K562 (cell line): Measurements from ENCODE around the gene PDCD10. TPM values are rescaled to one million over a fixed set of nuclear protein-coding genes. Genes with fewer than 3 reads are reported as not detected.

Source experiments
- ATAC-seq: fragments of 200-7000 bp; cut with Tn5 transposase; 3 replicates; pipeline ENCODE4 v1.9.1; 2020; ENCODE audit warnings: moderate library complexity
- BruUV-seq: library from RNA; stranded (reverse); fragments of 400-500 nt; replicated peaks from 2 replicates; lab custom pipeline; 2021; lab: Mats Ljungman, UMichigan
- CTCF ChIA-PET: fragments of 300-600 bp; formaldehyde crosslinking; extraction: SDS; loops from one replicate; lab custom pipeline; 2021; ENCODE audit warnings: low intra/inter-chr PET ratio; lab: Yijun Ruan, JAX
- POLR2A ChIA-PET: fragments of 300-600, 350-650 bp; sonication (Branson Sonifier 250); formaldehyde crosslinking; extraction: SDS; loops from one replicate; lab custom pipeline; 2021; ENCODE audit warnings: antibody characterized with exemption, inconsistent platforms; lab: Yijun Ruan, JAX
- DNase-seq, 4 experiments: peaks; one replicate each; pipeline versions ENCODE4 v3.0.0 to v3.0.0-alpha.2; 2011 to 2018; ENCODE audit warnings: low spot score in 3 of 4, mixed read lengths in 3 of 4; ENCODE audit errors: extremely low read depth in 1 of 4
- FAIRE-seq: peaks from 2 replicates; lab custom pipeline; 2011; peaks lifted over from hg19 to GRCh38; lab: Jason Lieb, UNC
- H2AFZ ChIP-seq: 2 replicates; pipeline ENCODE4 v1.6.0; 2011; ENCODE audit warnings: low read depth, low read length, control low read depth, inconsistent platforms
- H3K27ac ChIP-seq: fragments of 200-600 bp; 3 replicates; pipeline ENCODE4 v1.8.0; 2011; ENCODE audit warnings: low read depth, mild to moderate bottlenecking, control low read depth, inconsistent platforms, low read length, moderate library complexity, mixed read lengths; ENCODE audit errors: extremely low read depth
- H3K27me3 ChIP-seq, 2 experiments: fragments of 300-600 bp in 1 of 2; 2 replicates in 1 of 2; 3 replicates in 1 of 2; pipeline versions ENCODE4 v1.6.0 to v1.8.0; 2011; ENCODE audit warnings: inconsistent platforms in 2 of 2, low read length in 2 of 2, mild to moderate bottlenecking in 1 of 2, mixed read lengths in 1 of 2, moderate library complexity in 1 of 2; ENCODE audit not compliant: control insufficient read depth in 2 of 2, insufficient read depth in 2 of 2
- H3K36me3 ChIP-seq: fragments of 300-600 bp; 3 replicates; pipeline ENCODE4 v1.8.0; 2011; ENCODE audit warnings: mild to moderate bottlenecking, low read length, inconsistent platforms; ENCODE audit not compliant: control insufficient read depth, insufficient read depth
- H3K4me1 ChIP-seq, 2 experiments: fragments of 200-600 bp in 1 of 2; replicated peaks in 1 of 2; 2 replicates in 1 of 2; 3 replicates in 1 of 2; pipeline versions ENCODE4 v1.5.1 to v1.8.0; 2011; ENCODE audit warnings: inconsistent platforms in 2 of 2, low read length in 2 of 2, mild to moderate bottlenecking in 1 of 2, mixed read lengths in 1 of 2, moderate library complexity in 1 of 2; ENCODE audit not compliant: control insufficient read depth in 2 of 2, insufficient read depth in 2 of 2
- H3K4me2 ChIP-seq: 2 replicates; pipeline ENCODE4 v1.6.1; 2011; ENCODE audit warnings: low read length, control low read depth, inconsistent platforms, mixed read lengths; ENCODE audit not compliant: insufficient read depth
- H3K4me3 ChIP-seq: fragments of 200-600 bp; sonication (generic), shearing (Covaris generic); 2 replicates; pipeline ENCODE4 v1.5.1; 2016; ENCODE audit warnings: control low read depth, inconsistent platforms
- H3K79me2 ChIP-seq: fragments of 200-600 bp; 3 replicates; pipeline ENCODE4 v1.8.0; 2011; ENCODE audit warnings: low read length, inconsistent platforms; ENCODE audit not compliant: control insufficient read depth, insufficient read depth
- H3K9ac ChIP-seq, 2 experiments: 2 replicates each; pipeline versions ENCODE4 v1.6.0 to v1.6.1; 2011; ENCODE audit warnings: low read depth in 2 of 2, low read length in 2 of 2, control low read depth in 1 of 2, inconsistent platforms in 1 of 2, mild to moderate bottlenecking in 1 of 2, mixed read lengths in 1 of 2; ENCODE audit not compliant: insufficient read depth in 1 of 2
- H3K9me1 ChIP-seq: one replicate; pipeline ENCODE4 v1.6.0; 2011; ENCODE audit warnings: inconsistent platforms, mild to moderate bottlenecking, low read length, moderate library complexity; ENCODE audit not compliant: control insufficient read depth, insufficient read depth
- H3K9me3 ChIP-seq: replicated peaks from 2 replicates; pipeline ENCODE4 v1.5.1; 2011; ENCODE audit warnings: low read depth, low read length, inconsistent platforms; ENCODE audit not compliant: control insufficient read depth, insufficient read depth
- H4K20me1 ChIP-seq: replicated peaks from 2 replicates; pipeline ENCODE4 v1.6.1; 2011; ENCODE audit warnings: low read length, inconsistent platforms, mixed read lengths; ENCODE audit not compliant: control insufficient read depth, insufficient read depth
- ARID2 ChIP-seq: fragments of 450-650 bp; IDR thresholded peaks from 2 replicates; pipeline ENCODE4 v1.6.1; 2017; ENCODE audit warnings: antibody characterized with exemption, mild to moderate bottlenecking
- DLX4 ChIP-seq: fragments of 250-450 bp; sonication (Bioruptor Pico); IDR thresholded peaks from 2 replicates; pipeline ENCODE4 v1.6.1; 2021; ENCODE audit warnings: mild to moderate bottlenecking
- HDAC1 ChIP-seq, 2 experiments: fragments of 450-650 bp; IDR thresholded peaks; 2 replicates each; pipeline ENCODE4 v1.6.1; 2016 to 2017; ENCODE audit warnings: inconsistent platforms in 1 of 2, mild to moderate bottlenecking in 1 of 2, moderate library complexity in 1 of 2
- LEF1 ChIP-seq: fragments of 450-650 bp; IDR thresholded peaks from 2 replicates; pipeline ENCODE4 v1.6.1; 2016; ENCODE audit warnings: mild to moderate bottlenecking
- MITF ChIP-seq: IDR thresholded peaks from 2 replicates; pipeline ENCODE4 v1.6.1; 2014; ENCODE audit warnings: antibody characterized with exemption
- MTA3 ChIP-seq: fragments of 450-650 bp; formaldehyde crosslinking; IDR thresholded peaks from 2 replicates; pipeline ENCODE4 v1.6.1; 2017; ENCODE audit warnings: mild to moderate bottlenecking, borderline replicate concordance
- NBN ChIP-seq: fragments of 450-650 bp; IDR thresholded peaks from 2 replicates; pipeline ENCODE4 v1.6.1; 2016; ENCODE audit warnings: low read depth, mild to moderate bottlenecking
- NFIC ChIP-seq: fragments of 450-650 bp; IDR thresholded peaks from 2 replicates; pipeline ENCODE4 v1.6.1; 2017; ENCODE audit warnings: mild to moderate bottlenecking, inconsistent platforms
- NKRF ChIP-seq: fragments of 450-650 bp; IDR thresholded peaks from 2 replicates; pipeline ENCODE4 v1.6.1; 2016; ENCODE audit warnings: borderline replicate concordance
- SMARCE1 ChIP-seq: fragments of 450-650 bp; IDR thresholded peaks from 2 replicates; pipeline ENCODE4 v1.7.1; 2016; ENCODE audit warnings: mild to moderate bottlenecking
- YBX1 ChIP-seq: fragments of 450-650 bp; IDR thresholded peaks from 2 replicates; pipeline ENCODE4 v1.7.1; 2016; ENCODE audit warnings: mild to moderate bottlenecking
- ZNF239 ChIP-seq: fragments of 250-450 bp; sonication (Bioruptor Pico); IDR thresholded peaks from 2 replicates; pipeline ENCODE4 v1.4.0; 2020; ENCODE audit warnings: mild to moderate bottlenecking
- ZNF263 ChIP-seq: sonication (generic); formaldehyde crosslinking; IDR thresholded peaks from 2 replicates; pipeline ENCODE4 v1.8.0; 2022; ENCODE audit warnings: mild to moderate bottlenecking, missing genetic modification reagents, borderline replicate concordance
- ZNF740 ChIP-seq, 3 experiments: fragments of 200-800 bp in 1 of 3; sonication (Bioruptor generic) in 1 of 3; sonication (generic) in 1 of 3; formaldehyde crosslinking in 1 of 3; IDR thresholded peaks; 2 replicates each; pipeline versions ENCODE4 v1.6.1 to v1.8.0; 2016 to 2022; ENCODE audit warnings: mild to moderate bottlenecking in 2 of 3, missing compliant biosample characterization in 2 of 3, missing genetic modification characterization in 2 of 3, missing genetic modification reagents in 1 of 3
- ZSCAN29 ChIP-seq: fragments of 450-650 bp; IDR thresholded peaks from 2 replicates; pipeline ENCODE4 v1.6.1; 2017
- WGBS: fragments of 100-300 bp; shearing (Covaris generic); methylation state at CpG from one replicate; pipeline ENCODE4 v1.1.6; 2016; ENCODE audit warnings: low coverage, mixed read lengths; ENCODE audit not compliant: insufficient coverage; ENCODE audit errors: missing lambda C conversion rate; 5-methylcytosine and 5-hydroxymethylcytosine counted together
- in situ Hi-C: fragments of 300-500 bp; cut with MboI; formaldehyde crosslinking; loops from 4 replicates; pipeline ENCODE4 v1.15.0; 2018; ENCODE audit warnings: inconsistent platforms, mixed read lengths
- intact Hi-C: fragments of 100-400 bp; cut with micrococcal nuclease; formaldehyde crosslinking; loops from 2 replicates; pipeline ENCODE4 v1.14.2; 2022
- polyA plus RNA-seq, 8 experiments: library from polyadenylated mRNA; depleted of rRNA in 4 of 8; stranded (reverse) in 5 of 8; unstranded in 3 of 8; fragments of >200 nt; fragmentation: Nextera tagmentation in 2 of 8; fragmentation: Illumina TruSeq in 1 of 8; extraction: Ambion mirVana in 2 of 8; extraction: Trizol in 1 of 8; gene quantifications; 2 replicates each; pipeline versions ENCODE4 v1.2.1 to v1.2.3, GENCODE V29; 2011 to 2014; ENCODE audit warnings: inconsistent platforms in 1 of 8, missing spikeins in 1 of 8
- total RNA-seq, 7 experiments: library from RNA; depleted of rRNA in 6 of 7; stranded (reverse); fragments of >200 nt in 6 of 7; fragmentation: Illumina TruSeq in 2 of 7; extraction: Trizol in 2 of 7; gene quantifications; 2 replicates each; pipeline versions ENCODE4 v1.2.1 to v1.2.3, GENCODE V29; 2011 to 2021; ENCODE audit warnings: low replicate concordance in 1 of 7

The PDCD10 gene
- total and polyA plus RNA-seq, 9 of the 15 experiments (the other 6 are each of a cell fraction or from before 2014, with no cell fraction given): 121 to 476 (median 232) TPM

- H3K27me3 ChIP-seq: no peaks in the 10 kb centered on the region
- no peaks in the 10 kb centered on the region for H3K9me3 ChIP-seq
- peak; percentile 63 to 93 (median 65) for DNase-seq
- H3K4me1 ChIP-seq: peaks cover 3 to 11% of the 10 kb centered on the region in 2 experiments; a peak in 3 of 5 replicates
- peak within 1 kb of the TSS; percentile 77 for H3K4me3 ChIP-seq
- H3K27ac ChIP-seq: peak within 1 kb of the TSS; percentile 96
- H3K9me1 ChIP-seq: no peaks in the 10 kb centered on the region
- H3K9ac ChIP-seq: peak within 1 kb of the TSS; percentile 82 to 96
- in situ Hi-C loops: no loop called here
- peaks cover 8% of the 10 kb centered on the region; the same call in 2 of the 3 replicates for H3K36me3 ChIP-seq
- ChIA-PET CTCF (no interaction called here), POLR2A (interaction anchor here (0.7 to 1.4 kb wide), 6 partner anchors 9 to 1413 kb away, joined by 3 to 5 read pairs (median 3); no protein-coding TSS in a partner anchor)
- intact Hi-C loops: loop anchor here (2.0 to 5.0 kb wide), 3 partner anchors 48 to 359 kb away; partner anchors contain the start of gene GOLIM4
- H4K20me1 ChIP-seq: 0 out of 2 replicates have a peak, but pooled peaks cover 5% of the 10 kb centered on the region
- peak within 1 kb of the TSS; percentile 96 for H2AFZ ChIP-seq
- WGBS: under 1% methylated on average over 32 of the region's 37 CpGs
- H3K79me2 ChIP-seq: peaks cover 85% of the 10 kb centered on the region
- ATAC-seq: peak; percentile 61
- peak; percentile 91 for FAIRE-seq
- BruUV-seq: no TSS peak
- peak within 1 kb of the TSS; percentile 93 for H3K4me2 ChIP-seq
- no peak for TF ChIP-seq ZNF239 (CRISPR knock-in tag)
- 0 out of 2 replicates have a peak, but pooled peaks have one; percentile 62 for TF ChIP-seq MTA3
- TF ChIP-seq SMARCE1: 0 out of 2 replicates have a peak, but pooled peaks have one; percentile 33
- TF ChIP-seq NBN: 0 out of 2 replicates have a peak, but pooled peaks have one; percentile 75
- TF ChIP-seq NFIC: peak; percentile 36; the same call in 1 of the 2 replicates
- TF ChIP-seq YBX1: no peak
- TF ChIP-seq MITF: no peak
- TF ChIP-seq ZNF263: peak; percentile 31; the same call in 1 of the 2 replicates
- 0 out of 2 replicates have a peak, but pooled peaks have one; percentile 32 for TF ChIP-seq NKRF
- TF ChIP-seq ZSCAN29: no peak
- no peak for TF ChIP-seq DLX4 (CRISPR knock-in tag)
- 0 out of 2 replicates have a peak, but pooled peaks have one; percentile 26 for TF ChIP-seq ARID2
- TF ChIP-seq LEF1: peak; percentile 4; the same call in 1 of the 2 replicates
- TF ChIP-seq ZNF740 (CRISPR knock-in tag; IDR thresholded peaks at IDR 0.05): peak; percentile 68
- no peak for TF ChIP-seq ZNF740 (tag; IDR thresholded peaks at IDR 0.05)
- TF ChIP-seq HDAC1 (IDR thresholded peaks at IDR 0.05): peak in 1 of 2 experiments; percentile 77; a peak in 1 of 4 replicates
Measured at GRCh38 chr3:167735233-167736138, 794 bp upstream of the PDCD10 start, which contains the start of gene SERPINI1. TSS of gene SERPINI1 (plus strand) at chr3:167735721. CDS start at chr3:167789129, 53,408 bp downstream.
